HG02840 (cell line): Measurements from ENCODE around the gene SSBP3.
"Not testable (repeated sequence)": the region's sequence is repeated elsewhere in the genome, so short reads cannot be mapped to it uniquely, and the experiment has no call there.

ENCODE experiments used
- ATAC-seq: cut with Tn5 transposase; IDR thresholded peaks from one replicate; pipeline ENCODE4 v1.9.1; 2021; ENCODE audit warnings: mild to moderate bottlenecking, moderate library complexity, moderate number of reproducible peaks; ENCODE audit not compliant: unreplicated experiment, low FRiP score

The SSBP3 gene

DNA sequence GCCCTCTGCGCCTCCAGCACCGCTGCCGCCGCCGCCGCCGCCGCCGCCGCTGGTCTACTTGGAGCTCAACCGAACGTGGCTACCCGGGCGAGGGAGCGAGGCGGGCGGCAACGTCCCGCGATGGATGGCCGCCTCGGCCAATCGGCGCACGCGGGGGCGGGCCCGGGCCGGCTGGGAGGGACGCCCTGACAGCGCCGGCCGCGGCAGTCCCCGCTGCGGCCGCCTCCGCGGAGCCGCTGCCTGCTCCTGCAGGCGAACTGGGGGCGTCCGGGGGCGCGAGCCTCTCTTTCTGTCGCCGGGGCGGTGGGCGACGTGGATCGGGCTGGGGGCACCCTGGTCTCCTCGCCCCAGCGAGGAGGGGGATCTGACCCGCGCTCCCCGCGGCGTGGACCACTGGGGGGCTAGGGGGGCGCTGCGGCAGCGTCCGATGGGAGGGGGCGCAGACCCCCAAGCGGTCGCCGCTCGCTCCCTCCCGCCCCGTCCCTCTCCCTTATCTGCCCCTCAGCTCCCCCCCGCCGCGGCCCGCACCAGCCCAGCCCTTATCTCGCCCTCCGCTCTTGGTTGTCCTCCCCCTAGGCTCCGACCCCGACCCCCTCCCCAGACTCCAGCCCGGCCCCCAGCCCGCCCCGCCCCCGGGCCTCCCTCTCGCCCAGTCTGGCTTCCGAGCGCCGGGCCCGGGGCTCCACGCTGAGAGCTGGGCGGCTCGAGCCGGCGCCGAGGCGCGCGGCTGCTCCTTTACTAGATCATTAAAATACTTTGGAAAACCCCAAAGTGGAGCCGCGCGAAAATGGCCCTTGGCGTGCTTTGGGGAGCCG is at the start of gene SSBP3:
TSS of gene SSBP3 (minus strand) at position 56 of the 815 bp plus-strand sequence.
- peak; percentile 80 for ATAC-seq

DNA sequence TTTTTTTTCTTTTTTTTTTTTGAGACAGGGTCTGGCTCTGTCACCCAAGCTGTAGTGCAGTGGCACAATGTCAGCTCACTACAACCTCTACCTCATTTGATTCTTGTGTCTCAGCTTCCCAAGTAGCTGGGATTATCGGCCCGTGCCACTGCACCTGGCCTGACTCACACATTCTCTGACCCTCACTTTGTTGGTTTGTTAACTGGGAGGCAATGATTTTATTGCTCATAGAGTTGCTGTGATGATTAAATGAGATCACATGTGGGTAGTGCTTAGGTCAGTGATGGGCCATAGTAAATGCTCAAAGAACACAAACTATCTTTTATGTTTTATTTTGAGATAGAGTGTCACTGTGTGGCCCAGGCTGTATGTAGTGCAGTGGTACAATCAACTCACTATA is 47.3 kb upstream of the SSBP3 start:
- no peak for ATAC-seq

GRCh38 chr1:54453022-54453421 is 46.8 kb upstream of the SSBP3 start:
- no peak for ATAC-seq

- ATAC-seq = not testable (repeated sequence)
Measured at GRCh38 chr1:54449431-54449830, 43.2 kb upstream of the SSBP3 start.

GRCh38 chr1:54448801-54449200 is 42.6 kb upstream of the SSBP3 start:
- ATAC-seq = not testable (repeated sequence)

GRCh38 chr1:54447081-54447480 is 40.9 kb upstream of the SSBP3 start:
- not testable (repeated sequence) for ATAC-seq

DNA sequence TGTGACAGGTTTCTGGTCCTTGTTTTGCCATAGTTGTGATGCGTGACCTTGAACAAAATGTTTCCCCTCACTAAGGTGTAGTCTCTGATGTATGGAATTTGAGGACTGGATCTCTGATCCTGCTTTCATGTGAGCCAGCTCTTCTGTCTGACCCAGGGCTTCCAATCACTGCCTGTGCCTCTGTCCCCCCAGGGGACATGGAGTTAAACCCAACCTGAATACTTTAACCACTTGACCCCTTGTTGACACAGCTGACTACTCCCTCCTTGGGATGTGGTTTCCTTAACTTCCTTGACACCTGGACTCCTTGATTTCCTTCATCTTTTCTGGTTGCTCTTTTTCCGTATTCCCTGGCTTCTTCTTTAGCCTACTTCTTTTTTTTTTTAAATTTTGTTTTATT is 36.0 kb upstream of the SSBP3 start:
- no peak for ATAC-seq

GRCh38 chr1:54439550-54440223 is 33.5 kb upstream of the SSBP3 start:
- no peak for ATAC-seq

GRCh38 chr1:54437783-54438182 is 31.6 kb upstream of the SSBP3 start:
- no peak for ATAC-seq

DNA sequence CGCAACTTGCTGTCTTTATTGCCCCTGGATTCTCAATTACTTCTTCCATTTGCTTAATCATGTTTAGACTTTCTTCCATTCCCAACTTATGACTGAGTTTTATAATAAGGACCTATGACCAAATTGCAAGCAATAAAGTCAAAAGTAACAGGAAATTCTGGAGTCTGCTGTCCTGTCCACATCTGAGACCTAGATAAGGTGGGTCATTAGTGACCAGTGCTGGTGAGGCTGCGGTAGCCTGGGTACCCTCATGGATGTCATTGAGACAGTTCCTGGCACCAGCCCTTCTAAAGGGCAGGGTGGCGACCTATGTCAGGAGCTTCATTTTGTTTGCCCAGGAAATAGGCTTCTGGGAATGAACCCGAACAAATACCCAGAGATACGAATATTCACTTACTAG is 30.6 kb upstream of the SSBP3 start:
- ATAC-seq = no peak

DNA sequence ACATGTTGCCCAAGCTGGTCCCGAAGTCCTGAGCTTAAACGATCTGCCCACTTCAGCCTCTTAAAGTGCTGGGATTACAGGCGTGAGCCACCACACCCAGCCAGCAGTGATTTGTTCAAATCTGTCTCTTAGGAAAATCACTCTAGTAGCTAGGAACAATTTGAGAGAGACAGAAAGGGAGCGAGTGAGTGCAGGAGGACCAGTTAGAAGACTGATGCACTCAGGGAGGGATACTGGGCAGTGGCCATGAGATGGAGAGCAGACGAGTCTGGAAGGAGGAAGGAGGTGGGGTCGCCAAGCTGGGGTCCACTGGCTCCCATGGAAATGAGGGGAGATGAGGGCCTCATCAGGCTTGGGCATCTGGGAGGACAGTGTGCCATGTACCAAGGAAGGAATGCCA is 23.6 kb upstream of the SSBP3 start:
- no peak for ATAC-seq

GRCh38 chr1:54428837-54429518 is 22.8 kb upstream of the SSBP3 start:
- ATAC-seq = no peak

DNA sequence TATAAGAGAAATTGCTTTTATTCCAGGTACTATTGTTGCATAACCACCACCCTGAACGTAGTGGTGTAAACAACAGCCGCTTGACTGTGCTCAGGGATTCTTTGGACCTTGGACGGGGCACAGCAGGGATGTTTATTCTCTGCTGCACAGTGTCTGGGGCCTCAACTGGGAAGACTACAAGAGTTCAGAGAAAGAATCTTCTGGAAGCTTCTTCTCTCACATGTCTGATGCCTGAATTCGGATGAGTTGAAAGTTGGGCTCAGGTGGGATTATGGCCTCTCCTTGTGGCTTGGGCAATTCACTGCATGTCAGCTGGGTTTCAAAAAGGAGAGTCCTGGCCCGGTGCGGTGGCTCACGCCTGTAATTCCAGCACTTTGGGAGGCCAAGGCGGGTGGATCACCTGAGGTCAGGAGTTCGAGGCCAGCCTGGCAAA is 19.0 kb upstream of the SSBP3 start:
- ATAC-seq = no peak

DNA sequence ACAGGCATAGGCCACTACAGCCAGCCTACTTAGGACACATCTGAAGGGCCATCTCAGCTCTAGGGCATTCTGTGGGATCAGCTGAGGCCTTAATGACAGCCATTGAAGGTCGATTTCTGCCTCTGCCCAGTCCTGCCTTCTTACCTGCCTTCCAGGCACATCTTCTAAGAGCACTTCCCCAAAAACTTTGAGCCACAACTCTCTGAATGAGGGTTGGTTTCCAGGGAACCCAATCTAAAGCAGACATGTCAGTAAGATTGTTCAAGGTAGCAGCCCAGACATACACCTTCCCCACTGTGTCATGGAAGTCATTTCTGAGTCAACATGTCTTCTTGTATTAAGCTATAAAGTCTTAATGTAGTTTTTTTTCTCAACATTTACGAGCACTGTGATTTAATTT is 18.2 kb upstream of the SSBP3 start:
- no peak for ATAC-seq

DNA sequence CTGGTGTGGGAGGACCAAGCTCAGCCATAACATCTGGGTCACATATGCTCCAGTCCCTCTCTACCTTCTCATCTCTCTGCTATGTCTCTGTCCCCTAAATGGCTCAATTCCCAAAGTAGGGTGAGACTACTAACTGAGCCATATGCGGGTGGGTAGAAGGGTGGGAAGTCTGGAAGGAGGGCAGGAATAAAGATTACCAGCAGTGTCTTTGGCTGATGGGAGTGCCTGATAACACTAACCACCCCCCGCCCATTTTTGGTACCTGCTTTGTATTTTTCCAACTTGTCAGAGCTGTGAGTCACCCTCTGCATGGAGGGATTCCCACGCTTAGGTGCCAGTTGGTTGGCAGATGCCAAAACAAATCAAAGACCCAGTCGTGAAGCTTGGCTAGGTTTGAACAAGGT is 14.9 kb upstream of the SSBP3 start:
- no peak for ATAC-seq

DNA sequence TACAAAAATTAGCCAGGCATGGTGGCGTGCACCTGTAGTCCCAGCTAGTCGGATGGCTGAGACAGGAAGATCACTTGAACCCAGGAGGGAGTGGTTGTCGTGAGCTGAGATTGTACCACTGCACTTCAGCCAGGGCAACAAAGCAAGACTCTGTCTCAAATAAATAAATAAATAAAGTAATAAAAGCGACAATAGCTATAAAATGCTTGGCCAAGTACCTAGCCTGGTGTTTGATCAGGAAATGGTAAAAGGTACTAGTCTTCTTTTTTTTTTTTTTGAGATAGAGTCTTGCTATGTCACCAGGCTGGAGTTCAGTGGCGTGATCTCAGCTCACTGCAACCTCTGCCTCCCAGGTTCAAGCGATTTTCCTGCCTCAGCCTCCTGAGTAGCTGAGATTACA is 12.4 kb upstream of the SSBP3 start:
- not testable (repeated sequence) for ATAC-seq

DNA sequence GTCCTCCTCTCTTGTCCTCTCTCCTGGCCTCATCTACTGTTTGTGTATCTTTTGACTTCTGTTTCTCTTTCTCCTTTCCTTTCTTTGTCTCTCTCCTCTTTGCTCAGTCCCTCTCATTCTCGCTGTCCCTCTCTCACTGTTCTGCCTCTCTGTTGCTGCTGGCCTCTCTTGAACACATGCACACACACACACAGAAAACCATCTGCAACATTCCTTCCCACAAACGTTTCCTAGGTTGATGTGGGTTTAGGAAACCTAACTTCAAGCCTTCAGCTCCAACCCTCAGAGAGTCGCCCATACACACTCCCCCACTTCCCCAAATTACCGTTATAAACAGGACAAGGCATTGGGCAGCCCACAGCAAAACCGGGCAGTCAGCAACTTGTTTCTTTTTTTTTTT is 10.9 kb upstream of the SSBP3 start:
- no peak for ATAC-seq

GRCh38 chr1:54416435-54416834 is 10.2 kb upstream of the SSBP3 start:
- ATAC-seq = no peak

GRCh38 chr1:54415991-54416390 is 9.8 kb upstream of the SSBP3 start:
- ATAC-seq = no peak

DNA sequence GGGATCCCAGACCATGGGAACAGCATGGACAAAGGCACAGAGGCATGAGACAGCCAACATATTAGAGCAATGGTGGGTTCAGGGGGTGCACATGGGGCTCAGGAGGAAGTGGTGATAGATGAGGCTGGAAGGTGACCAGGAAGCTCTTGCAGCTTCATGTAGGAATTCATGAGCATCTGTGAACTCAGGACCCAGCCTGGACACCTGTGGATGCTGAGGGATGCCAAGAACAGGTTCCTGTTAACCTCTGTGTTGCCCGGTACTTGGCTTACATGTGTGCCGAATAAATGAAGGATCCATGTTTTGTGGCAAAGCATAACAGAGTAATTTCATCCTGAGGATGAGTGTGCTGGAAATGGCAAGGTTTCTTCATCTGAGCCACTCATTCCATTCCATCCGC is 9.3 kb upstream of the SSBP3 start:
- no peak for ATAC-seq

GRCh38 chr1:54413732-54414131 is 7.5 kb upstream of the SSBP3 start:
- no peak for ATAC-seq
